NCI-H524 treated with DMSO at 0.1 percent for 48 hours (cell line): Measurements from ENCODE around the gene ZMIZ1.
"Not testable (repeated sequence)": the region's sequence is repeated elsewhere in the genome, so short reads cannot be mapped to it uniquely, and the experiment has no call there.

Experiments used
- DNase-seq: peaks from one replicate; lab custom pipeline; 2025; lab: John Stamatoyannopoulos, UW

The ZMIZ1 gene

GRCh38 chr10:79268161-79268601, 199.4 kb downstream of the ZMIZ1 start:
- DNase-seq, result no peak

DNA sequence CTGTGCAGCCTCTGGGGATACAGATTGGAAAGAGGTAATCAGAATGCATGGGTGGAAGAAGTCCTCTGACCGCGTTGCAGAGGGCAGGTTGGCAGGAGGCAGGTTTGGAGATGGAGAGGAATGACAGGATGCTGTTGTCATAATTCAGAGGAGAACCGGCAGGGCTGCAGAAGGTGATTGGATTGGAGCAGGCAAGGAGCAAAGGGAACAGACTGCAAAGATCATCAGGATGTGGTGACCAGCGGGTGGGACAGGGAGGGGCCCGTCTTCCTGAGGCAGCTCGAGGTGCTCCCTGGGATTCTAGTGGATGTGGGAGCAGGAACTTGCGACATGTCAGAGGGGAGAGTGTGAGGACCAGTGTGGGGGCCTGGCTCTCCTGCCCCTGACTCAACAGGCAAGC, 200.0 kb downstream of the ZMIZ1 start:
- DNase-seq, result no peak

- no peak for DNase-seq
Measured at GRCh38 chr10:79269443-79269842, 200.7 kb downstream of the ZMIZ1 start.

- DNase-seq, result no peak
Measured at GRCh38 chr10:79269969-79270368, 201.2 kb downstream of the ZMIZ1 start.

DNA sequence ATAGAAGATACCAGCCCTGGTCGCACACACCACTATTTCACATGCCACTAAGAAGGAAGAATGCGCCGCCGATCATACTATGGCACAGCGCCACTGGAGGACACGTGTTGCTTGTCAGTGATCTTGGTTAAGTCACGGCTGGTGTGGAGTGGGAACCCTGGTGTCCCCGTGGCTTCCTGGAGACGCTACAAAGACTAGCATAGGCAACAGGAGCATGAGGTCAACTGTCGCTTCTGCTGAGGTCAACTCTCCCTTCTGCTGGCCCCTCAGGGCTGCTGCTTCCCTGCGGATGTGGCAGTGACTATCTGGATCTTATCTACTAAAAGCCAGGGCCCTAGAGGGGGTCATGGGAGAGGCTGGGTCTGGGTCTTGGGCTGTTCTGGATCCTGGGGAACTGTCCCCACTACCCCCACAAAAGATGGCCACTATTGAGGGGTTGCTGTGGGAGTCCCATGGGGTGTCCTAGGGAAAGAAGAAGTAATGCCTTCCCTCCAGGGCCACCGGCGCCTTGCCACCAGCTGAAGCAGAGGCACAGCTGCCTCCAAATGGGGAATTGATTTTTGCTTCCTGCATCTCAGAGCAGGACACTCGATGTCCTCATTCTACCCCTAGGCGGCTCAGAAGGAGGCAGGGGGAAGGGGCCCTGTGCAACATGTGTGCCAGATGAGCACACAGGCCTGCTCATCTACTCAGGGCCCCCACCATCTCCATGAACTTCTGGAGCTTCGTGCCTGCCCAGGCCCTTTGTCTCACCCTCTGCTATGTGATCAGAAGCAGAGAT, 201.9 kb downstream of the ZMIZ1 start:
- DNase-seq, result no peak

DNA sequence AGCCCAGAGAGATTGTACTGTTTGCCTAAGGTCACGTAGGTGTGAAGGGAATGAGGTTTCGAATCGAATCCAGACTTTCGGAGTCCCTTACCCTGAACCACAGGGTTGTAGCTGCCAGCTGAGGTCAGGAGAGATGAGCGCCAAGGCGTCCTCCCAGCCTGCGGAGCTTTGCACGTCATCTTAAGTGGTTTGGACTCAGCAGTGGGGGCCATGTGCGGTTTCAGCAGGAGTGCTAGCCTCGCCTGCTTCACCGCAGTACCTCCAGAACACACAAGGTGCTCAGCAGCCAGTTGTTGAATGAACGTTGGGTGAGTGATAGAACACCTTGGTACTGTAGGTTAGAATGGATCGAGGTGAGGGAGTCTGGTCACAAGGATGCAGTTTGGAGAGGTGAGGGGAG, 203.6 kb downstream of the ZMIZ1 start:
- no peak for DNase-seq

- no peak for DNase-seq
Measured at GRCh38 chr10:79273604-79274003, 204.8 kb downstream of the ZMIZ1 start.

DNA sequence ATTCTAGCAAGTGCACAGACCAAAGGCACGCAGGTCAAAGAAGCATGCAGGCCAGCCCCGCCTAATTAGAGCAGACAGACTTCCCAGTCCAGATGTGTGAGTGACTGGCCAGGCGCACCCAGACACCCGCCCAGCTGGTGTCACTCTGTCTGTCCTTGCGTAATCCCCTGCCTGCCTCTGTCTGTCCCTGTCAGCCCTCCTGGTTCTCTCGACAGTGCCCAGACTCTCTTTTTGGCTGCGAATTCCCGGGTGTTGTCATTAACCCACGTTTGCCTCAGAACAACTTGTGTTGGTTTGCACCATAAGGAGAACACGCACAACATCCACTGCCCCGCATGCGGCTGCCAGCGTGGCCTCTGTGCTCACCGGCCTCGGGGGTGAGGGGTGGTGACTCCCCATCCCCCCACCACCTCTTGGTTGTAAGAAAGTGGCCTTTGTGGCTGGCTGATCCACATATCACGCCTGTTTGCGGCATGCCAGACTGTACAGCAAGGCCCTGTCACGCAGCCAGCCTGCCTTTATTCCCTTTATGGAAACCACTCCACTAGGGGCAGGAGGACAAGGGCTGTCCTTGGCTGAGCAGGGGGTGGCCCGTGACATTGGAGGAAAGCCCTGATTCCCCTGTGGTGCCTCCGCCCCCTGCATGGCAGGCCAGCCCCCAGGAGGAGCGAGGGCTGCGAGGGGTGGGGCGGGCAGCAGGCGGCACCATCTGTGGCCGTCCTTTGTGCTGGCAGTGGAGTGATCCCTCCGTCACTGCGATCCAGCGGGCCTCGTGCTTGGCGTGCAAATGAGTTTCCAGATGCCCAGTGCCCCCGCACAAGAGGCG, 205.7 kb downstream of the ZMIZ1 start:
- peak; percentile 63 for DNase-seq

DNA sequence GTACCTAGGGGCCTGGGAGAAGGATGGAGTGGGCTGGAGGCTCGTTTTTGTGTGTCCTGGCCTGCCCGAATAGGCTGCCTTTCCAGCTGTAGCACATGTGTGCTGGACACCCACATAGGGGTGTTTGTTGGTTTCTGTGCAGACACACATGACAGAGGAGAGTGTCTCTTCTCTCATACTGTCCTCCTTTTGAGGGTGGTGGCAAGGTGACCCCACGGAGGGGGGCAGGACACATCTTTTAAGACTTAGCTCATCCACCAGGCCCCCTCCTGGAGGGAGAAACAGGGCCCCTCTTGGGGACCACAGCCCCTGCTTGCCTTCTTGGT, 206.3 kb downstream of the ZMIZ1 start:
- no peak for DNase-seq

GRCh38 chr10:79275431-79275851, 206.7 kb downstream of the ZMIZ1 start:
- no peak for DNase-seq

- DNase-seq, result no peak
Measured at GRCh38 chr10:79277579-79278269, 209.0 kb downstream of the ZMIZ1 start.

- not testable (repeated sequence) for DNase-seq
Measured at GRCh38 chr10:79279047-79279446, 210.3 kb downstream of the ZMIZ1 start.

DNA sequence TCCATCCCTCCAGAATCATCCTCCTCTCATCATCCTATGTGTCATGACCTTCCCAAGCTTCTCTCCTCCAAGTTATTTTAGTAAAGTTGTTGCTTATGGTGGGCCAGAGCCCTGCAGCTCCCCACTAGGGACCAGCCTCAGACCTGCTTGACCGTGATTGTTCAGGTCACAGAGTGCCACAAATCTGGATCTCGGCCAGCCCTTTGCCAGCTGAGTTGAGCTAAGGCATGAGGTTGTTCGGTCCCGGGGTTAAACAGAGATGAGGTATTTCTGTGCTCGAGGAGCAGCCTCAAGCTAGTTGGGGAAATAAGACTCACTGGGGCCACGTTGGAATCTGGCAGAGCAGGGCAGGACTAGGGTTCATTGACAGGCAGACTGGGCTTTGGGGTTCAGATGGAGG, 212.2 kb downstream of the ZMIZ1 start:
- no peak for DNase-seq

GRCh38 chr10:79282388-79282787, 213.6 kb downstream of the ZMIZ1 start:
- DNase-seq, result no peak

- DNase-seq, result no peak
Measured at GRCh38 chr10:79283616-79284015, 214.8 kb downstream of the ZMIZ1 start.

DNA sequence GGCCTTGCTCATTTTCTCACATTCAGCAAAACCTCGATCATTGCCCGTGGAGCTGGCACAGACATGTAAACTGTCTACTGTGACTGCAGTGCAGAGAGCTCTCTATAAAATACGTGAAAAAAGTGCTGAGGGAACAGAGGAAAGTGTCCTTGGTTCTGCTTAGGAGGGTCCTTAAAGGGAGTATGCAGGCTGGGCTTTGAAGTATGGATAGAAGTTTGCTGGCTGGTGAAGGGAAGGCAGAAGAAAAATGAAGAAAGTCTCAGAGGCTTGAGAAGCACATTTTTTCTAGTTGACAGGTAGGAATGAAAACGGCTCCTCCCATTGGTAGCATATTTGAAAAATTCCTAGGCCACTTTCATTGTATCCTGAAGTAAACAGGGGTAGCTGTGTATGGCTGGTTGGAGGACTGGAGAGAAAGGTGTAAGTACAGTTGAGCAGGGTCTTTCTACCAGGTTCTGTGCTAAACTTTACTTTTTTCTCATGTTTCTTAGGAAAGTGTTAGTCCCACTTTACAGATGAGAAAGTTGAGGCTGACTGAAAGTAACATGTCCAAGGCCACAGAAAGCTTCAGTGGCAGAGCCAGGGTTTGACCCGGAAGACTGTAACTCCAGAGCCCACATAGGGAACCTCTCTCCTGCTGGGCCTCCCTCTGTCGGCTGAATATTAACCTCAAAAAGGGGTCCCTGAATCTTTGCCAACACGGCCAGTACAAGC, 215.5 kb downstream of the ZMIZ1 start:
- no peak for DNase-seq

GRCh38 chr10:79285315-79286197, 216.8 kb downstream of the ZMIZ1 start:
- no peak for DNase-seq

GRCh38 chr10:79286318-79286951, 217.7 kb downstream of the ZMIZ1 start:
- no peak for DNase-seq

- DNase-seq, result no peak
Measured at GRCh38 chr10:79287973-79288723, 219.4 kb downstream of the ZMIZ1 start.

DNA sequence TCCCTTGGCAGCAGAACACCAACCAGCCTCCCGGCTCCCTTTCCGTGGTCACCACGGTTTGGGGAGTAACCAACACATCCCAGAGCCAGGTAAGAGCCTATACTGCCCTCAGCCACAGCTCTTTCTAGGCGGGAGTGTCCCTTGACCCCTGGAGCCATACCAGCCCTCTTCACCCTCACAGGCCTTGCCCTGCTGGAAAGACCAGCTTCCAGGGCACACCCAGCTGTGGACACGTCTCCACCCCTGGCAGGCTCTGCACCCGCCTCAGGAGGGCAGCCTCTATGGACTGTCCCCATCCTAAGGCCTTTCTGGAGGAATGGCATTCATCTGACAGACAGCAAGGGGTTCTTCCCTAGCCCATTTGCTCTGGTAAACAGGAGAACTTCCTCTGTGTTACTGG, 221.0 kb downstream of the ZMIZ1 start:
- DNase-seq, result no peak
